Uterine smooth muscle cell (primary cell): ENCODE results near the gene SEPTIN7. TPM values are rescaled to one million over a fixed set of nuclear protein-coding genes. Genes with fewer than 3 reads are reported as not detected.

Source experiments
- total RNA-seq: library from RNA; depleted of rRNA; stranded (reverse); fragments of >200 nt; gene quantifications from 2 replicates; pipeline ENCODE4 v1.2.3, GENCODE V29; 2014

The SEPTIN7 gene
- total RNA-seq = 207 and 286 TPM in 2 replicates

DNA sequence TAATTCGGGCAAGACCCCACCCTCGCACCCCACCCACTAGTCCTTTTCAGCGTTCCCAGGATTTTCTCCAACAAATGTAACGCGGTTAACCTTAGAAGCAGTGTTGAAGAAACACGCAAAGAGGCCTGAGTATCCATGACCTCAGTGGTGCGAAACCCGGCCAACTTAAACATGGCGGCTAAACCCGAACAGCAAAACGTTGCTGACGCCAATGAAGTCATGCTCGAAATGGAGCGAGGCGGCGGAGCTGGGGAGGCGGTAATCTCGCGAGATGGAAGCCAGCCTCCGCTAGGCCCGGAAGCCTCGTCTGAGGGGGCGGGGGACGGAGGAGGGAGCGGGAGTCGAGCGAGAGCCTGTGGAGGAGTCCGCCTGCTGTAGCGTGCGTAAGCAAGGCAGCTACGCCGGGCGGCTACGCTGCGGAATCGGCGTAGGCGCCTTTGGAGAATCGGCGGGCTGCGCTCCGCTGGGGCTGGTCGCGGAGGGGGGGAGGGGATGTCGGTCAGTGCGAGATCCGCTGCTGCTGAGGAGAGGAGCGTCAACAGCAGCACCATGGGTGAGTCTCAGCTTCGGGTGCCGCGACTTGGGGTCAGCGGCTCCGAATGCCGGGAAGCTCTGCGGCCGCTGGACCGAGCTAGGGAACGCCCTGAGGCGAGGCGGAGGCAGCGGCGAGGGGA lies at the start of gene SEPTIN7:
SEPTIN7 (plus strand) TSS at position 340 of the 674 bp plus-strand sequence; CDS start at position 493, 153 bp downstream.

Other genes with a start within 250 kb of the SEPTIN7 start
- 16.3 and 16.6 TPM in 2 replicates for gene HERPUD2, start 105.9 kb upstream of the SEPTIN7 start, total RNA-seq